OCI-LY7 (cell line): ENCODE measurements around the gene AQP12A. TPM values are rescaled to one million over a fixed set of nuclear protein-coding genes. Genes with fewer than 3 reads are reported as not detected.
A peak's percentile ranks its signal among the peaks of the same experiment; 100 is the strongest.

Source experiments
- BruUV-seq: library from RNA; stranded (reverse); fragments of 400-500 nt; replicated peaks from 2 replicates; lab custom pipeline; 2021; lab: Mats Ljungman, UMichigan
- CTCF ChIA-PET: fragments of 300-600 bp; sonication (Branson Sonifier 250); formaldehyde crosslinking; loops from one replicate; lab custom pipeline; 2022; ENCODE audit warnings: antibody characterized with exemption; ENCODE audit not compliant: unreplicated experiment; lab: Charles Lee
- POLR2A ChIA-PET: fragments of 300-600 bp; sonication (Branson Sonifier 250); formaldehyde crosslinking; loops from one replicate; lab custom pipeline; 2022; ENCODE audit warnings: antibody characterized with exemption; lab: Charles Lee
- DNase-seq: peaks from one replicate; pipeline ENCODE4 v3.0.0-alpha.2; 2015; ENCODE audit warnings: low spot score
- H2AFZ ChIP-seq: fragments of 200-600 bp; sonication (generic), shearing (Covaris generic); 2 replicates; pipeline ENCODE4 v1.6.1; 2014; ENCODE audit warnings: mild to moderate bottlenecking, antibody characterized with exemption, low read length, moderate library complexity
- H3K27ac ChIP-seq: fragments of 200-600 bp; sonication (generic); 2 replicates; pipeline ENCODE4 v1.5.1; 2014; ENCODE audit warnings: mixed run types, low read depth, mild to moderate bottlenecking, moderate library complexity, low read length, inconsistent platforms; ENCODE audit not compliant: poor library complexity, severe bottlenecking
- H3K36me3 ChIP-seq: fragments of 200-600 bp; sonication (generic); 2 replicates; pipeline ENCODE4 v1.6.1; 2014; ENCODE audit warnings: mild to moderate bottlenecking, antibody characterized with exemption, low read length, moderate library complexity, mixed read lengths; ENCODE audit not compliant: insufficient read depth
- H3K4me1 ChIP-seq: fragments of 200-600 bp; sonication (generic); 2 replicates; pipeline ENCODE4 v1.5.1; 2014; ENCODE audit warnings: mild to moderate bottlenecking, low read length; ENCODE audit not compliant: insufficient read depth, poor library complexity, severe bottlenecking
- H3K4me2 ChIP-seq: fragments of 200-600 bp; sonication (generic); 2 replicates; pipeline ENCODE4 v1.6.1; 2014; ENCODE audit warnings: mild to moderate bottlenecking, low read length
- H3K4me3 ChIP-seq: fragments of 200-600 bp; sonication (generic); 2 replicates; pipeline ENCODE4 v1.5.1; 2014; ENCODE audit warnings: mild to moderate bottlenecking, low read depth, low read length; ENCODE audit not compliant: poor library complexity, severe bottlenecking
- H3K79me2 ChIP-seq: fragments of 200-600 bp; sonication (generic); 2 replicates; pipeline ENCODE4 v1.6.1; 2016; ENCODE audit warnings: low read depth, mild to moderate bottlenecking, low read length, moderate library complexity, mixed read lengths; ENCODE audit not compliant: insufficient read depth
- H3K9me2 ChIP-seq: fragments of 200-600 bp; sonication (generic); 2 replicates; pipeline ENCODE4 v1.6.1; 2016; ENCODE audit warnings: mild to moderate bottlenecking, low read length, mixed read lengths; ENCODE audit not compliant: insufficient read depth
- H3K9me3 ChIP-seq: fragments of 200-600 bp; sonication (generic); 2 replicates; pipeline ENCODE4 v1.6.1; 2014; ENCODE audit warnings: mild to moderate bottlenecking, mixed run types, low read length, mixed read lengths
- H4K20me1 ChIP-seq: fragments of 200-600 bp; sonication (generic); 2 replicates; pipeline ENCODE4 v1.6.1; 2014; ENCODE audit warnings: mild to moderate bottlenecking, antibody characterized with exemption, low read length, moderate library complexity, mixed read lengths; ENCODE audit not compliant: insufficient read depth
- EZH2phosphoT487 ChIP-seq: fragments of 200-600 bp; sonication (generic); IDR thresholded peaks from 2 replicates; pipeline ENCODE4 v1.6.1; 2018; ENCODE audit warnings: low read depth, borderline replicate concordance, mild to moderate bottlenecking, mixed run types, antibody characterized with exemption, low read length, moderate library complexity, mixed read lengths
- intact Hi-C: fragments of 100-400 bp; cut with micrococcal nuclease; formaldehyde crosslinking; loops from one replicate; pipeline ENCODE4 v1.10.0; 2022; ENCODE audit not compliant: unreplicated experiment
- total RNA-seq, 2 experiments: library from RNA; depleted of rRNA in 1 of 2; stranded (reverse); fragments of >200 nt in 1 of 2; shearing (Covaris generic) in 1 of 2; gene quantifications; 2 replicates each; pipeline ENCODE4 v1.2.3, GENCODE V29; 2014 to 2022
- TF ChIP-seq, protein P1 (sequence below): fragments of 200-600 bp; sonication (generic); conservative IDR thresholded peaks from 2 replicates; pipeline ENCODE4 v1.5.1; 2014; ENCODE audit warnings: mild to moderate bottlenecking, antibody characterized with exemption, low read length, moderate library complexity, mixed read lengths

Gene AQP12A
- total RNA-seq, 2 experiments from 2014 or later, result not detected

- Histone ChIP-seq H2AFZ (no peak overlapping the region), H4K20me1 (no peaks in the 10 kb centered on the region), H3K4me1 (no peaks in the 10 kb centered on the region), H3K9me3 (no peaks in the 10 kb centered on the region), H3K79me2 (no peaks in the 10 kb centered on the region), H3K9me2 (no peaks in the 10 kb centered on the region), H3K27ac (no peak overlapping the region), H3K4me3 (no peak overlapping the region), H3K4me2 (no peak overlapping the region), H3K36me3 (no peaks in the 10 kb centered on the region)
- POLR2A ChIA-PET, result no interaction called here
- intact Hi-C loops, result no loop called here
- BruUV-seq, result no TSS peak
- DNase-seq, result no peak
- TF ChIP-seq, protein P1, sequence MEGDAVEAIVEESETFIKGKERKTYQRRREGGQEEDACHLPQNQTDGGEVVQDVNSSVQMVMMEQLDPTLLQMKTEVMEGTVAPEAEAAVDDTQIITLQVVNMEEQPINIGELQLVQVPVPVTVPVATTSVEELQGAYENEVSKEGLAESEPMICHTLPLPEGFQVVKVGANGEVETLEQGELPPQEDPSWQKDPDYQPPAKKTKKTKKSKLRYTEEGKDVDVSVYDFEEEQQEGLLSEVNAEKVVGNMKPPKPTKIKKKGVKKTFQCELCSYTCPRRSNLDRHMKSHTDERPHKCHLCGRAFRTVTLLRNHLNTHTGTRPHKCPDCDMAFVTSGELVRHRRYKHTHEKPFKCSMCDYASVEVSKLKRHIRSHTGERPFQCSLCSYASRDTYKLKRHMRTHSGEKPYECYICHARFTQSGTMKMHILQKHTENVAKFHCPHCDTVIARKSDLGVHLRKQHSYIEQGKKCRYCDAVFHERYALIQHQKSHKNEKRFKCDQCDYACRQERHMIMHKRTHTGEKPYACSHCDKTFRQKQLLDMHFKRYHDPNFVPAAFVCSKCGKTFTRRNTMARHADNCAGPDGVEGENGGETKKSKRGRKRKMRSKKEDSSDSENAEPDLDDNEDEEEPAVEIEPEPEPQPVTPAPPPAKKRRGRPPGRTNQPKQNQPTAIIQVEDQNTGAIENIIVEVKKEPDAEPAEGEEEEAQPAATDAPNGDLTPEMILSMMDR, result peak; percentile 40; the same call in 1 of the 2 replicates
- no peak for TF ChIP-seq EZH2phosphoT487
- CTCF ChIA-PET, result no interaction called here
Measured at GRCh38 chr2:240663546-240664190, 28.0 kb upstream of the AQP12A start.

DNA sequence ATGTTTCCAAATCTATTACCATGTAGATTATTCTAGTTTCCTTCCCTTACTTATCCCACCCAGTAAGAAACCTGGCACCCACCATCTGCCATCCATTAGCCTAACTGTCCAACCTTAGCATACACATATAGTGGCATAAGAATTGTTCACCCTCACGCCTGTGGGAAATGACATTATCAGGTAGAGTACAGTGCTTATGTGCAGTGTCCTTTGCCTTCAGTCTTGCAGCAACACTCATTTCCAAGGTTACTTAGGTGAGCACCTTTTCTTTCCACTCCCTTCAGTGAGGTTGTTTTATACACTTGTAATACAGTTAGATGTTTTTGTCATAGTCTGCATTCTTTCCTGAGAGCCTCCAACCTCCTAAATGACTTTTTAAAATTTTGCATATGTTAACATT lies 27.0 kb upstream of the AQP12A start:
- H3K4me1 ChIP-seq, result no peaks in the 10 kb centered on the region
- no peaks in the 10 kb centered on the region for H4K20me1 ChIP-seq
- H3K27ac ChIP-seq, result no peak overlapping the region
- no peak overlapping the region for H3K4me2 ChIP-seq
- H3K79me2 ChIP-seq, result no peaks in the 10 kb centered on the region
- TF ChIP-seq, protein P1, result no peak
- no peak for TF ChIP-seq EZH2phosphoT487
- no peaks in the 10 kb centered on the region for H3K9me2 ChIP-seq
- no peaks in the 10 kb centered on the region for H3K9me3 ChIP-seq
- intact Hi-C loops, result no loop called here
- H2AFZ ChIP-seq, result no peak overlapping the region
- DNase-seq, result no peak
- POLR2A ChIA-PET, result no interaction called here
- no TSS peak for BruUV-seq
- H3K4me3 ChIP-seq, result no peak overlapping the region
- CTCF ChIA-PET, result no interaction called here
- H3K36me3 ChIP-seq, result no peaks in the 10 kb centered on the region

DNA sequence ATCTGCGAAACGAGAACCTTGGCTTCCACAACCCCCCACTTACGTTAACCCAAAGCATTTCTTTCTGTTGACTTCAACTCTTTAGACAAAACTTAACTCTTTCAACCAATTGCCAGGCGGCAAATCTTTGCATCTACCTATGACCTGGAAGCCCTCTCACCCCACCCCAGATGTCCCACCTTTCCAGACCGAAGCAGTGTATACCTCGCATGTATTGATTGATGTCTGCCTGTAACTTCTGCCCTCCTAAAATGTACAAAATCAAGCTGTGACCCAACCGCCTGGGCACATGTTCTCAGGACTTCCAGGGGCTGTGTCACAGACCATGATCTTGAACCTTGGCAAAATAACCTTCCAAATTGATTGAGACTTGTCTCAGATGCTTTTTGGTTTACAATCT lies 21.3 kb upstream of the AQP12A start:
- no peak for DNase-seq
- ChIA-PET CTCF (no interaction called here), POLR2A (no interaction called here)
- H3K9me2 ChIP-seq, result no peaks in the 10 kb centered on the region
- TF ChIP-seq, protein P1, result no peak
- TF ChIP-seq EZH2phosphoT487, result no peak
- no peaks in the 10 kb centered on the region for H3K79me2 ChIP-seq
- BruUV-seq, result no TSS peak
- no peaks in the 10 kb centered on the region for H4K20me1 ChIP-seq
- no peak overlapping the region for H2AFZ ChIP-seq
- no peaks in the 10 kb centered on the region for H3K9me3 ChIP-seq
- H3K36me3 ChIP-seq, result no peaks in the 10 kb centered on the region
- H3K4me2 ChIP-seq, result no peak overlapping the region
- intact Hi-C loops, result no loop called here
- no peaks in the 10 kb centered on the region for H3K4me1 ChIP-seq
- H3K27ac ChIP-seq, result no peak overlapping the region
- H3K4me3 ChIP-seq, result no peak overlapping the region
